Colonic mucosa (tissue), 4 donors: ENCODE measurements around the gene ADGRG7. TPM values are rescaled to one million over a fixed set of nuclear protein-coding genes. Genes with fewer than 3 reads are reported as not detected.

Experiments
- DNase-seq: peaks from one replicate; pipeline ENCODE4 v3.0.0-alpha.2; 2020
- H3K27ac ChIP-seq: fragments of 200-600 bp; one replicate; pipeline ENCODE4 v1.8.0; 2021
- H3K27me3 ChIP-seq: fragments of 200-600 bp; one replicate; pipeline ENCODE4 v1.8.0; 2021
- H3K36me3 ChIP-seq: fragments of 200-600 bp; one replicate; pipeline ENCODE4 v1.8.0; 2021
- H3K4me1 ChIP-seq: fragments of 200-600 bp; one replicate; pipeline ENCODE4 v1.8.0; 2021; ENCODE audit warnings: mild to moderate bottlenecking
- H3K4me3 ChIP-seq: fragments of 200-600 bp; one replicate; pipeline ENCODE4 v1.8.0; 2021
- H3K9ac ChIP-seq, 2 donors: one replicate each; pipeline ENCODE4 v1.7.0; 2013; ENCODE audit warnings: control low read depth in 2 of 2, low read depth in 2 of 2, low read length in 2 of 2
- H3K9me3 ChIP-seq: fragments of 200-600 bp; one replicate; pipeline ENCODE4 v1.8.0; 2021
- CTCF ChIP-seq: fragments of 200-600 bp; IDR thresholded peaks from one replicate; pipeline ENCODE4 v1.8.0; 2022; ENCODE audit warnings: antibody characterized with exemption, mild to moderate bottlenecking
- intact Hi-C: fragments of 100-400 bp; cut with DNase I; formaldehyde crosslinking; loops from one replicate; pipeline ENCODE4 v1.14.1; 2022
- total RNA-seq, 2 donors: library from RNA; stranded (reverse); fragmentation: NEBNext Ultra II Directional in 1 of 2; extraction: Animal tissue kit (Norgen Biotek cat#: 25700) in 1 of 2; gene quantifications; one replicate each; pipeline ENCODE4 v1.2.1, GENCODE V29; 2021
- donor health status: healthy.
- donor health status: DM: no; HTN: no; CAD: no.
- donor health status: DM: no; HTN: no; CAD: no.

The ADGRG7 gene
- total RNA-seq, 2 donors from 2014 or later, result 3.2 to 13.4 TPM

- Histone ChIP-seq H3K36me3 (no peaks in the 10 kb centered on the region), H3K9ac (no peak overlapping the region), H3K4me3 (no peak overlapping the region), H3K27me3 (no peaks in the 10 kb centered on the region), H3K27ac (no peak overlapping the region), H3K9me3 (no peaks in the 10 kb centered on the region), H3K4me1 (no peaks in the 10 kb centered on the region)
- TF ChIP-seq CTCF, result no peak
- intact Hi-C loops, result no loop called here
- no peak for DNase-seq
Measured at GRCh38 chr3:100703865-100704264, 94.5 kb downstream of the ADGRG7 start.

GRCh38 chr3:100706365-100706764 is 97.0 kb downstream of the ADGRG7 start:
- no peaks in the 10 kb centered on the region for H3K4me1 ChIP-seq
- intact Hi-C loops, result no loop called here
- H3K27ac ChIP-seq, result no peak overlapping the region
- no peak for DNase-seq
- no peak overlapping the region for H3K9ac ChIP-seq
- H3K9me3 ChIP-seq, result no peaks in the 10 kb centered on the region
- no peaks in the 10 kb centered on the region for H3K36me3 ChIP-seq
- H3K27me3 ChIP-seq, result no peaks in the 10 kb centered on the region
- H3K4me3 ChIP-seq, result no peak overlapping the region
- TF ChIP-seq CTCF, result no peak

- Histone ChIP-seq H3K4me3 (peak overlapping the region; percentile 67), H3K4me1 (no peaks in the 10 kb centered on the region), H3K9me3 (no peaks in the 10 kb centered on the region), H3K27ac (peak overlapping the region; percentile 90), H3K27me3 (no peaks in the 10 kb centered on the region), H3K9ac (peak overlapping the region in 1 of 2 donors; percentile 53), H3K36me3 (no peaks in the 10 kb centered on the region)
- no peak for DNase-seq
- no peak for TF ChIP-seq CTCF
- intact Hi-C loops, result no loop called here
Measured at GRCh38 chr3:100708644-100708988, 99.2 kb downstream of the ADGRG7 start.

- peak within 1 kb of the TSS; percentile 90 for H3K27ac ChIP-seq
- H3K4me3 ChIP-seq, result peak within 1 kb of the TSS; percentile 67
- peak within 1 kb of the TSS; percentile 73 to 85 for H3K9ac ChIP-seq
- H3K4me1 ChIP-seq, result no peaks in the 10 kb centered on the region
- no peak for TF ChIP-seq CTCF
- DNase-seq, result peak; percentile 99
- H3K27me3 ChIP-seq, result no peaks in the 10 kb centered on the region
- H3K9me3 ChIP-seq, result no peaks in the 10 kb centered on the region
- intact Hi-C loops, result no loop called here
- no peaks in the 10 kb centered on the region for H3K36me3 ChIP-seq
Measured at GRCh38 chr3:100708989-100709841, 99.8 kb downstream of the ADGRG7 start, which contains the start of gene TFG. TSS of gene TFG (plus strand) at chr3:100709494. CDS start at chr3:100713686, 4,192 bp downstream.

GRCh38 chr3:100709842-100710260 is 100.5 kb downstream of the ADGRG7 start:
- Histone ChIP-seq H3K27ac (peak overlapping the region; percentile 90), H3K4me1 (no peaks in the 10 kb centered on the region), H3K9me3 (no peaks in the 10 kb centered on the region), H3K4me3 (peak overlapping the region; percentile 67), H3K27me3 (no peaks in the 10 kb centered on the region), H3K9ac (peak overlapping the region; percentile 73 to 85), H3K36me3 (no peaks in the 10 kb centered on the region)
- intact Hi-C loops, result no loop called here
- DNase-seq, result peak; percentile 44
- no peak for TF ChIP-seq CTCF
